Endothelial cell (in vitro differentiated cells): ENCODE data around the gene NFIB. TPM values are rescaled to one million over a fixed set of nuclear protein-coding genes. Genes with fewer than 3 reads are reported as not detected.
A peak's percentile ranks its signal among the peaks of the same experiment; 100 is the strongest.

ENCODE experiments used
- DNase-seq: peaks from one replicate; pipeline ENCODE4 v3.0.0; 2021; ENCODE audit warnings: low spot score
- H3K27ac Mint-ChIP-seq: one replicate; pipeline ENCODE4 v1.8.0; 2021; ENCODE audit warnings: mixed read lengths, inconsistent platforms; ENCODE audit not compliant: unreplicated experiment
- H3K27me3 Mint-ChIP-seq: one replicate; pipeline ENCODE4 v1.8.0; 2021; ENCODE audit warnings: mild to moderate bottlenecking, moderate library complexity, mixed read lengths, inconsistent platforms; ENCODE audit not compliant: unreplicated experiment
- H3K36me3 Mint-ChIP-seq: one replicate; pipeline ENCODE4 v1.8.0; 2021; ENCODE audit warnings: mild to moderate bottlenecking, low read depth, mixed read lengths, inconsistent platforms; ENCODE audit not compliant: unreplicated experiment
- H3K4me1 Mint-ChIP-seq: one replicate; pipeline ENCODE4 v1.8.0; 2021; ENCODE audit warnings: mild to moderate bottlenecking, mixed read lengths, inconsistent platforms; ENCODE audit not compliant: unreplicated experiment
- H3K4me3 Mint-ChIP-seq: one replicate; pipeline ENCODE4 v1.8.0; 2021; ENCODE audit warnings: mild to moderate bottlenecking, mixed read lengths, inconsistent platforms; ENCODE audit not compliant: unreplicated experiment
- H3K9me3 Mint-ChIP-seq: one replicate; pipeline ENCODE4 v1.8.0; 2021; ENCODE audit warnings: mixed read lengths, inconsistent platforms; ENCODE audit not compliant: unreplicated experiment
- CTCF ChIP-seq: fragments of 200-600 bp; sonication (generic); IDR thresholded peaks from one replicate; pipeline ENCODE4 v1.5.0; 2021; ENCODE audit warnings: antibody characterized with exemption; ENCODE audit not compliant: unreplicated experiment
- total RNA-seq: library from RNA; stranded (reverse); fragmentation: NEBNext Ultra II Directional; extraction: Animal tissue kit (Norgen Biotek cat#: 25700); gene quantifications from one replicate; pipeline ENCODE4 v1.2.1, GENCODE V29; 2021; ENCODE audit not compliant: unreplicated experiment

NFIB gene
- total RNA-seq, 1 donor from 2014 or later: 120 TPM

- no peaks in the 10 kb centered on the region for H3K9me3 Mint-ChIP-seq
- H3K27me3 Mint-ChIP-seq: peaks cover 3% of the 10 kb centered on the region
- H3K27ac Mint-ChIP-seq: no peak overlapping the region
- peaks cover 18% of the 10 kb centered on the region for H3K36me3 Mint-ChIP-seq
- peaks cover 41% of the 10 kb centered on the region for H3K4me1 Mint-ChIP-seq
- TF ChIP-seq CTCF: no peak
- no peak overlapping the region for H3K4me3 Mint-ChIP-seq
- DNase-seq: no peak
These were observed 214.2 kb downstream of the NFIB start for GRCh38 chr9:14099737-14100136.

- peak overlapping the region; percentile 96 for H3K27ac Mint-ChIP-seq
These were observed 215.3 kb downstream of the NFIB start for GRCh38 chr9:14098486-14099180.

GRCh38 chr9:14097666-14098415 lies 216.1 kb downstream of the NFIB start:
- no peak for TF ChIP-seq CTCF
- Mint-ChIP-seq H3K27me3 (peaks cover 8% of the 10 kb centered on the region), H3K36me3 (peaks cover 20% of the 10 kb centered on the region), H3K4me3 (peak overlapping the region; percentile 13), H3K27ac (peak overlapping the region; percentile 96), H3K4me1 (peaks cover 53% of the 10 kb centered on the region), H3K9me3 (no peaks in the 10 kb centered on the region)
- no peak for DNase-seq

More at GRCh38 chr9:14098486-14099180, 215.3 kb downstream of the NFIB start:
- Mint-ChIP-seq H3K4me3 (peak overlapping the region; percentile 13), H3K9me3 (no peaks in the 10 kb centered on the region), H3K27me3 (peaks cover 8% of the 10 kb centered on the region), H3K36me3 (peaks cover 16% of the 10 kb centered on the region), H3K4me1 (peaks cover 49% of the 10 kb centered on the region)
- no peak for DNase-seq
- no peak for TF ChIP-seq CTCF

- Mint-ChIP-seq H3K4me1 (peaks cover 54% of the 10 kb centered on the region), H3K27me3 (peaks cover 8% of the 10 kb centered on the region), H3K36me3 (peaks cover 20% of the 10 kb centered on the region), H3K9me3 (no peaks in the 10 kb centered on the region), H3K27ac (peak overlapping the region; percentile 96), H3K4me3 (peak overlapping the region; percentile 16)
- DNase-seq: peak; percentile 31
- TF ChIP-seq CTCF: no peak
These were observed 216.7 kb downstream of the NFIB start for GRCh38 chr9:14097215-14097614.
